NT2/D1 (cell line): ENCODE data around the gene KIAA1210.

Experiments used
- DNase-seq: peaks from one replicate; pipeline ENCODE4 v3.0.0-alpha.2; 2011; ENCODE audit warnings: low read depth, low spot score
- H3K27me3 ChIP-seq: 2 replicates; pipeline ENCODE4 v1.6.0; 2011; ENCODE audit warnings: mild to moderate bottlenecking; ENCODE audit not compliant: insufficient read length, insufficient read depth
- H3K36me3 ChIP-seq: 2 replicates; pipeline ENCODE4 v1.6.1; 2011; ENCODE audit warnings: mild to moderate bottlenecking, low read length, mixed read lengths; ENCODE audit not compliant: insufficient read depth, insufficient read length
- H3K4me1 ChIP-seq: 2 replicates; pipeline ENCODE4 v1.5.1; 2011; ENCODE audit not compliant: insufficient read depth, insufficient read length
- H3K4me3 ChIP-seq: 2 replicates; pipeline ENCODE4 v1.5.1; 2011; ENCODE audit warnings: low read depth; ENCODE audit not compliant: insufficient read length
- H3K9ac ChIP-seq: 2 replicates; pipeline ENCODE4 v1.6.0; 2011; ENCODE audit warnings: low read depth; ENCODE audit not compliant: insufficient read length
- H3K9me3 ChIP-seq: 2 replicates; pipeline ENCODE4 v1.5.1; 2011; ENCODE audit warnings: mild to moderate bottlenecking, low read length; ENCODE audit not compliant: insufficient read depth
- SUZ12 ChIP-seq: IDR thresholded peaks from 2 replicates; pipeline ENCODE4 v1.6.1; 2011; ENCODE audit not compliant: insufficient read length, insufficient read depth; ENCODE audit errors: extremely low read depth
- YY1 ChIP-seq: IDR thresholded peaks from 2 replicates; pipeline ENCODE4 v1.6.1; 2011; ENCODE audit not compliant: insufficient read length, insufficient read depth
- ZNF274 ChIP-seq: IDR thresholded peaks from 2 replicates; pipeline ENCODE4 v1.6.1; 2011; ENCODE audit warnings: mild to moderate bottlenecking, low read depth, low read length

The KIAA1210 gene

GRCh38 chrX:119127650-119128049 lies at the start of gene KIAA1210:
Gene KIAA1210 (minus strand): TSS chrX:119127812. CDS start chrX:119123642, 4,170 bp downstream.
- DNase-seq = no peak
- TF ChIP-seq YY1 = no peak
- H3K4me3 ChIP-seq = no peak within 1 kb of the TSS

GRCh38 chrX:119177278-119177677 lies 49.7 kb upstream of the KIAA1210 start:
- TF ChIP-seq SUZ12 = no peak
- no peak for TF ChIP-seq YY1
- TF ChIP-seq ZNF274 = no peak
- no peaks in the 10 kb centered on the region for H3K27me3 ChIP-seq
- H3K4me3 ChIP-seq = no peak overlapping the region
- no peak overlapping the region for H3K9ac ChIP-seq
- no peaks in the 10 kb centered on the region for H3K36me3 ChIP-seq
- no peaks in the 10 kb centered on the region for H3K4me1 ChIP-seq
- DNase-seq = no peak
- no peaks in the 10 kb centered on the region for H3K9me3 ChIP-seq

More at GRCh38 chrX:119127650-119128049, at the start of gene KIAA1210:
- Histone ChIP-seq H3K9ac (no peak within 1 kb of the TSS), H3K4me1 (no peaks in the 10 kb centered on the region), H3K27me3 (no peaks in the 10 kb centered on the region), H3K9me3 (no peaks in the 10 kb centered on the region), H3K36me3 (no peaks in the 10 kb centered on the region)

DNA sequence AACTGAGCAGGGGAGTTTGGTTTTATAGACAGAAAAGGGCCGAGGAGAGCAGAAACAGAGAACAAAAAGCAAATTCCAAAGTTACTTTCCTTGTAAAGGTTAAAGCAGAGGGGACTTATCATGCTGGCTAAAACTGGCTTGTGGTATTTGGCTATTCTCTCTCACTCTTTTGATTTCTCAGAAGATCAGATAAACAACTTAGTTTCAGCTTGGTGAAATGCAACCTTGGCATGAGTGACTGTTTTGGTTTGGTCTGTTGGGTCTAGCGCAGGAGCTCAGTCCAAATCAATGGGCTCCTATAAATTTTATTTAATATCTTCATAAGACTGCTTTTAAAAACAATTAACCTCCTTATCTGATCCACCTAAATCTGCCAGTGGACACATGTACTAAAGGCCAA lies 47.3 kb upstream of the KIAA1210 start:
- DNase-seq = no peak
- no peak for TF ChIP-seq SUZ12
- no peaks in the 10 kb centered on the region for H3K9me3 ChIP-seq
- H3K9ac ChIP-seq = no peak overlapping the region
- H3K4me1 ChIP-seq = no peaks in the 10 kb centered on the region
- H3K4me3 ChIP-seq = no peak overlapping the region
- H3K36me3 ChIP-seq = no peaks in the 10 kb centered on the region
- H3K27me3 ChIP-seq = no peaks in the 10 kb centered on the region

GRCh38 chrX:119168104-119168503 lies 40.5 kb upstream of the KIAA1210 start:
- DNase-seq = no peak
- H3K4me3 ChIP-seq = no peak overlapping the region
- no peak overlapping the region for H3K9ac ChIP-seq
- H3K4me1 ChIP-seq = no peaks in the 10 kb centered on the region
- H3K9me3 ChIP-seq = no peaks in the 10 kb centered on the region
- H3K27me3 ChIP-seq = no peaks in the 10 kb centered on the region
- no peaks in the 10 kb centered on the region for H3K36me3 ChIP-seq
- TF ChIP-seq SUZ12 (no peak), ZNF274 (no peak), YY1 (no peak)

DNA sequence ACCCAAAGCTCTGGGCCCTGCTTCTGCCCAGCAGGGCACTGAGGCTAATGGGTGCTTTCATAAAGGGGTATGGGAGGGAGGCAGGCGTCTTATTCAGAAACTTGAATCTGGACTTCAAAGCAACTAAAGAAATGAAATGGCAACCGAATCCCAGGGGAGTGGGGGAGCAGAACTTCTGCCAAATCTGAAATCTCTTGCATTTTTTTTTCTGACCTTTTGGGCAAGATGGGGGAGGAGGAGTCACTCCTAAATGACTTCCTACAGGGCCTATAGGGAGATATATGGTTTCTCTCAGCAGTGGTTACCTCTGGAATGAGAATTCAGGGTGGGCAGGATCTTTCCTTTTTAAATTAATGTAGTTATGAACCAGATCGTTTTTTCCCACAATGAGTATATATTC lies 30.6 kb upstream of the KIAA1210 start:
- H3K9me3 ChIP-seq = no peaks in the 10 kb centered on the region
- TF ChIP-seq ZNF274 (no peak), SUZ12 (no peak), YY1 (no peak)
- H3K27me3 ChIP-seq = no peaks in the 10 kb centered on the region
- H3K4me3 ChIP-seq = no peak overlapping the region
- H3K36me3 ChIP-seq = no peaks in the 10 kb centered on the region
- H3K4me1 ChIP-seq = no peaks in the 10 kb centered on the region
- no peak for DNase-seq
- H3K9ac ChIP-seq = no peak overlapping the region

DNA sequence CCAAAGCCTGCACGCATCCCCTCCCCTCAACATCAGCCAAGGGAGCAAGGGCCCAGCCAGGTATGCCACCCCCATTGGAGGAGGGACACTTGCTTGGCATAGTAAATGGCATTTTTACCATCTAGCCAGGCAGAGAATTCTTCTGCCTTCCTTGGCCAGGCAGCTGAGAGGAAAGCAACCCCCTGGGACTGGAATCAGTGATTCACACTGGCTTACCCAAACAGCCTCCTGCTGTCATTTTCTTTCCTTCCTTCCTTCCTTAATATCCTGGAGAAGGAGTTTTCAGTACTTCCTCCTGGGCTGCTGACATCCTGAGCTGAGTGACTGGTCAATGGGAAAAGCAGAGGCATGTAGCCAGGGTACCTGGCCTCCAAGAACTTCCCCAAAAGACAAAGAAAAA lies 28.6 kb upstream of the KIAA1210 start:
- TF ChIP-seq ZNF274 (no peak), SUZ12 (no peak), YY1 (no peak)
- H3K36me3 ChIP-seq = no peaks in the 10 kb centered on the region
- H3K4me3 ChIP-seq = no peak overlapping the region
- no peak overlapping the region for H3K9ac ChIP-seq
- no peaks in the 10 kb centered on the region for H3K27me3 ChIP-seq
- H3K9me3 ChIP-seq = no peaks in the 10 kb centered on the region
- no peak for DNase-seq
- H3K4me1 ChIP-seq = no peaks in the 10 kb centered on the region

GRCh38 chrX:119155416-119156035 lies 27.9 kb upstream of the KIAA1210 start:
- no peak for DNase-seq
- H3K9ac ChIP-seq = no peak overlapping the region

DNA sequence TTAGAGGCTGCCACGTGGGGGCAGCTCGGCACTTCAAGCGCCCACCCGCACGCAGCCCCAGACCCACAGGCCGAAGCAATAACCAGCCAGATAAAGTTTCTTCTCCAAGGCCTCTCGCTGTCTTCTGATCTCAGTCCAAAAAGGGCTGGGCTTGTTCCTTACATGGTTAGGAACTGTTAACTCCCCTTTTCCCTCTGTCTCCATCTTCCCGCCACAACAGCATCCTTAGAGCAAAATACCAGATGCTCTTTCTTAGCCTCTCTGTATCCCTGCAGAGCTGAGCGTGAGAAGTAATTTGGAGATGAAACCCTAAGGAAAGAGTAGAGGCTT lies 23.4 kb upstream of the KIAA1210 start:
- Histone ChIP-seq H3K4me3 (no peak overlapping the region), H3K4me1 (no peaks in the 10 kb centered on the region), H3K27me3 (no peaks in the 10 kb centered on the region), H3K36me3 (no peaks in the 10 kb centered on the region), H3K9ac (no peak overlapping the region), H3K9me3 (no peaks in the 10 kb centered on the region)
- no peak for DNase-seq
- TF ChIP-seq YY1 (no peak), SUZ12 (no peak), ZNF274 (no peak)

More at GRCh38 chrX:119155416-119156035, 27.9 kb upstream of the KIAA1210 start:
- Histone ChIP-seq H3K4me1 (no peaks in the 10 kb centered on the region), H3K36me3 (no peaks in the 10 kb centered on the region), H3K9me3 (no peaks in the 10 kb centered on the region), H3K4me3 (no peak overlapping the region), H3K27me3 (no peaks in the 10 kb centered on the region)
- TF ChIP-seq YY1 = no peak
- no peak for TF ChIP-seq SUZ12
- TF ChIP-seq ZNF274 = no peak
